ENCODE results near the gene COX6B2. TPM values are rescaled to one million over a fixed set of nuclear protein-coding genes. Genes with fewer than 3 reads are reported as not detected.
"Not testable (repeated sequence)": the region's sequence is repeated elsewhere in the genome, so short reads cannot be mapped to it uniquely, and the experiment has no call there.

COX6B2 gene
- total RNA-seq, 2 donors from 2014 or later, result 0.15 to 0.50 TPM

- H3K27me3 Mint-ChIP-seq, result no peaks in the 10 kb centered on the region
- H3K9me3 Mint-ChIP-seq, result no peaks in the 10 kb centered on the region
- peaks cover 24% of the 10 kb centered on the region for H3K36me3 Mint-ChIP-seq (ENCODE audit: low read depth)
- H3K4me1 Mint-ChIP-seq, result peaks cover 5% of the 10 kb centered on the region
- no peak for ATAC-seq (replicated peaks)
- H3K4me3 Mint-ChIP-seq, result no peak overlapping the region
- H3K27ac Mint-ChIP-seq, result no peak overlapping the region
Observed at GRCh38 chr19:55344444-55344843, 10.1 kb downstream of the COX6B2 start.

GRCh38 chr19:55341595-55342531 lies 12.7 kb downstream of the COX6B2 start:
- no peak for ATAC-seq (replicated peaks)
- no peaks in the 10 kb centered on the region for H3K9me3 Mint-ChIP-seq

GRCh38 chr19:55341171-55341588 lies 13.3 kb downstream of the COX6B2 start:
- Mint-ChIP-seq H3K4me1 (peaks cover 10% of the 10 kb centered on the region), H3K9me3 (no peaks in the 10 kb centered on the region), H3K27me3 (peaks cover 3% of the 10 kb centered on the region), H3K4me3 (peak overlapping the region; percentile 89), H3K27ac (peak overlapping the region; percentile 99), H3K36me3 (ENCODE audit: low read depth) (peaks cover 32% of the 10 kb centered on the region)
- no peak for ATAC-seq (replicated peaks)

More at GRCh38 chr19:55341595-55342531, 12.7 kb downstream of the COX6B2 start:
- Mint-ChIP-seq H3K27me3 (peaks cover 3% of the 10 kb centered on the region), H3K36me3 (ENCODE audit: low read depth) (peaks cover 32% of the 10 kb centered on the region), H3K4me3 (peak overlapping the region; percentile 89), H3K4me1 (peaks cover 10% of the 10 kb centered on the region), H3K27ac (peak overlapping the region; percentile 99)

GRCh38 chr19:55340784-55341147 lies 13.8 kb downstream of the COX6B2 start:
- Mint-ChIP-seq H3K4me3 (peak overlapping the region; percentile 89), H3K27ac (peak overlapping the region; percentile 99), H3K4me1 (peaks cover 10% of the 10 kb centered on the region), H3K27me3 (peaks cover 3% of the 10 kb centered on the region), H3K36me3 (ENCODE audit: low read depth) (peaks cover 32% of the 10 kb centered on the region), H3K9me3 (no peaks in the 10 kb centered on the region)
- ATAC-seq (replicated peaks), result no peak

GRCh38 chr19:55339889-55340783 lies 14.4 kb downstream of the COX6B2 start:
- Mint-ChIP-seq H3K4me1 (peaks cover 10% of the 10 kb centered on the region), H3K27me3 (peaks cover 3% of the 10 kb centered on the region), H3K27ac (peak overlapping the region; percentile 99), H3K4me3 (peak overlapping the region; percentile 89), H3K9me3 (no peaks in the 10 kb centered on the region), H3K36me3 (ENCODE audit: low read depth) (peaks cover 28% of the 10 kb centered on the region)
- no peak for ATAC-seq (replicated peaks)

GRCh38 chr19:55339105-55339888 lies 15.2 kb downstream of the COX6B2 start, which contains the start of gene KMT5C:
Gene KMT5C (plus strand): TSS chr19:55339876. CDS start chr19:55341937, 2,061 bp downstream.
- ATAC-seq (replicated peaks), result peak; percentile 86
- Mint-ChIP-seq H3K27ac (peak within 1 kb of the TSS; percentile 99), H3K9me3 (no peaks in the 10 kb centered on the region), H3K27me3 (peaks cover 3% of the 10 kb centered on the region), H3K4me3 (peak within 1 kb of the TSS; percentile 89), H3K4me1 (peaks cover 10% of the 10 kb centered on the region), H3K36me3 (ENCODE audit: low read depth) (peaks cover 21% of the 10 kb centered on the region)

GRCh38 chr19:55336101-55336500 lies 18.4 kb downstream of the COX6B2 start:
- Mint-ChIP-seq H3K27ac (no peak overlapping the region), H3K36me3 (ENCODE audit: low read depth) (peaks cover 12% of the 10 kb centered on the region), H3K9me3 (no peaks in the 10 kb centered on the region), H3K27me3 (peaks cover 8% of the 10 kb centered on the region), H3K4me1 (peaks cover 5% of the 10 kb centered on the region), H3K4me3 (no peak overlapping the region)
- no peak for ATAC-seq (replicated peaks)

- H3K9me3 Mint-ChIP-seq, result no peaks in the 10 kb centered on the region
- ATAC-seq (replicated peaks), result no peak
- H3K36me3 Mint-ChIP-seq (ENCODE audit: low read depth), result peaks cover 5% of the 10 kb centered on the region
- H3K4me1 Mint-ChIP-seq, result peaks cover 5% of the 10 kb centered on the region
- peaks cover 11% of the 10 kb centered on the region for H3K27me3 Mint-ChIP-seq
- H3K27ac Mint-ChIP-seq, result no peak overlapping the region
- H3K4me3 Mint-ChIP-seq, result no peak overlapping the region
Observed at GRCh38 chr19:55333870-55334269, 20.6 kb downstream of the COX6B2 start.

GRCh38 chr19:55329791-55330190 lies 24.7 kb downstream of the COX6B2 start:
- H3K36me3 Mint-ChIP-seq (ENCODE audit: low read depth); H3K9me3 Mint-ChIP-seq; H3K4me3 Mint-ChIP-seq; ATAC-seq (replicated peaks); H3K27ac Mint-ChIP-seq; H3K4me1 Mint-ChIP-seq; H3K27me3 Mint-ChIP-seq: not testable (repeated sequence)

GRCh38 chr19:55328774-55329318 lies 25.7 kb downstream of the COX6B2 start:
- not testable (repeated sequence) for H3K4me1 Mint-ChIP-seq; H3K36me3 Mint-ChIP-seq (ENCODE audit: low read depth); ATAC-seq (replicated peaks); H3K27me3 Mint-ChIP-seq; H3K4me3 Mint-ChIP-seq; H3K27ac Mint-ChIP-seq; H3K9me3 Mint-ChIP-seq

- no peak for ATAC-seq (replicated peaks)
- Mint-ChIP-seq H3K9me3 (no peaks in the 10 kb centered on the region), H3K27me3 (peaks cover 6% of the 10 kb centered on the region), H3K4me3 (no peak within 1 kb of the TSS), H3K4me1 (no peaks in the 10 kb centered on the region), H3K27ac (no peak within 1 kb of the TSS), H3K36me3 (ENCODE audit: low read depth) (no peaks in the 10 kb centered on the region)
Observed at GRCh38 chr19:55325172-55325571, 29.3 kb downstream of the COX6B2 start, which contains the start of gene TMEM150B. Gene TMEM150B (minus strand): TSS chr19:55325341. CDS start chr19:55321036, 4,305 bp downstream.

GRCh38 chr19:55324662-55325061 lies 29.9 kb downstream of the COX6B2 start:
- Mint-ChIP-seq H3K4me1 (no peaks in the 10 kb centered on the region), H3K27me3 (peaks cover 6% of the 10 kb centered on the region), H3K4me3 (no peak overlapping the region), H3K9me3 (no peaks in the 10 kb centered on the region), H3K27ac (no peak overlapping the region), H3K36me3 (ENCODE audit: low read depth) (no peaks in the 10 kb centered on the region)
- no peak for ATAC-seq (replicated peaks)

GRCh38 chr19:55322204-55322885 lies 32.2 kb downstream of the COX6B2 start:
- Mint-ChIP-seq H3K27ac (peak overlapping the region; percentile 38), H3K4me3 (no peak overlapping the region), H3K27me3 (peaks cover 3% of the 10 kb centered on the region), H3K4me1 (no peaks in the 10 kb centered on the region), H3K36me3 (ENCODE audit: low read depth) (no peaks in the 10 kb centered on the region), H3K9me3 (no peaks in the 10 kb centered on the region)
- no peak for ATAC-seq (replicated peaks)
